HS-27A (cell line): ENCODE measurements around the gene PLEKHA1.

Experiments used
- DNase-seq: peaks from one replicate; pipeline ENCODE4 v3.0.0-alpha.2; 2012; ENCODE audit warnings: low read depth, missing footprints

The PLEKHA1 gene

GRCh38 chr10:122347170-122347841 lies 27.2 kb upstream of the PLEKHA1 start:
- DNase-seq = no peak

- no peak for DNase-seq
Measured at GRCh38 chr10:122348512-122348911, 26.0 kb upstream of the PLEKHA1 start.

GRCh38 chr10:122348935-122349361 lies 25.6 kb upstream of the PLEKHA1 start:
- DNase-seq = no peak

- no peak for DNase-seq
Measured at GRCh38 chr10:122349758-122350369, 24.6 kb upstream of the PLEKHA1 start.

- DNase-seq = no peak
Measured at GRCh38 chr10:122350893-122351292, 23.6 kb upstream of the PLEKHA1 start.

GRCh38 chr10:122352817-122353525 lies 21.5 kb upstream of the PLEKHA1 start:
- DNase-seq = no peak

- DNase-seq = no peak
Measured at GRCh38 chr10:122354383-122354782, 20.1 kb upstream of the PLEKHA1 start.

GRCh38 chr10:122357685-122358084 lies 16.8 kb upstream of the PLEKHA1 start:
- no peak for DNase-seq

- DNase-seq = no peak
Measured at GRCh38 chr10:122359621-122360020, 14.9 kb upstream of the PLEKHA1 start.

GRCh38 chr10:122361046-122361445 lies 13.5 kb upstream of the PLEKHA1 start:
- no peak for DNase-seq

- no peak for DNase-seq
Measured at GRCh38 chr10:122362031-122362592, 12.4 kb upstream of the PLEKHA1 start.

GRCh38 chr10:122362621-122363020 lies 11.9 kb upstream of the PLEKHA1 start:
- no peak for DNase-seq

GRCh38 chr10:122363311-122363710 lies 11.2 kb upstream of the PLEKHA1 start:
- no peak for DNase-seq

GRCh38 chr10:122363722-122364463 lies 10.6 kb upstream of the PLEKHA1 start:
- DNase-seq = no peak

GRCh38 chr10:122368502-122369254 lies 5.8 kb upstream of the PLEKHA1 start:
- DNase-seq = no peak

GRCh38 chr10:122373108-122373507 lies 1.4 kb upstream of the PLEKHA1 start:
- no peak for DNase-seq

GRCh38 chr10:122373721-122374120 lies 787 bp upstream of the PLEKHA1 start:
- DNase-seq = no peak

- DNase-seq = no peak
Measured at GRCh38 chr10:122374859-122375678, 561 bp downstream of the PLEKHA1 start.

GRCh38 chr10:122375679-122376160 lies 1.2 kb downstream of the PLEKHA1 start:
- DNase-seq = no peak

- DNase-seq = no peak
Measured at GRCh38 chr10:122376364-122376961, 2.0 kb downstream of the PLEKHA1 start.
